SJSA1 (cell line): ENCODE results near the gene OR1E2. TPM values are rescaled to one million over a fixed set of nuclear protein-coding genes. Genes with fewer than 3 reads are reported as not detected.

ENCODE experiments used
- total RNA-seq: library from RNA; depleted of rRNA; stranded (reverse); fragments of >200 nt; shearing (Covaris generic); gene quantifications from 2 replicates; pipeline ENCODE4 v1.2.3, GENCODE V29; 2014; rRNA removed

Gene OR1E2
- total RNA-seq, 1 experiment from 2014 or later = not detected

Other genes with a start within 250 kb of the OR1E2 start
- not detected in 2 replicates for gene OR1A2, start 236.3 kb downstream of the OR1E2 start, total RNA-seq
- not detected in 2 replicates for gene OR1A1, start 226.2 kb downstream of the OR1E2 start, total RNA-seq
- gene OR3A1, start 135.5 kb downstream of the OR1E2 start, total RNA-seq = not detected in 2 replicates
- gene OR3A2, start 47.5 kb downstream of the OR1E2 start, total RNA-seq = not detected in 2 replicates
- not detected in 2 replicates for gene OR1E1, start 35.4 kb downstream of the OR1E2 start, total RNA-seq
- not detected in 2 replicates for gene OR3A3, start 22.5 kb downstream of the OR1E2 start, total RNA-seq
- gene SPATA22, start 38.0 kb upstream of the OR1E2 start, total RNA-seq = not detected in 2 replicates
- gene ASPA, start 42.2 kb upstream of the OR1E2 start, total RNA-seq = 0.18 TPM in 1 of 2 replicates, not detected in the other
- not detected in 2 replicates for gene TRPV3, start 124.0 kb upstream of the OR1E2 start, total RNA-seq
- gene TRPV1, start 175.6 kb upstream of the OR1E2 start, total RNA-seq = 0.24 and 1.1 TPM in 2 replicates
- gene SHPK, start 202.4 kb upstream of the OR1E2 start, total RNA-seq = 9.6 and 11.3 TPM in 2 replicates
- gene CTNS, start 202.9 kb upstream of the OR1E2 start, total RNA-seq = 8.9 and 26.6 TPM in 2 replicates
- gene TAX1BP3, start 234.7 kb upstream of the OR1E2 start, total RNA-seq = 230 and 293 TPM in 2 replicates
- 21.5 and 34.3 TPM in 2 replicates for gene EMC6, start 235.0 kb upstream of the OR1E2 start, total RNA-seq